HG02571 (cell line): ENCODE data around the gene DNAJC28.
"Not testable (repeated sequence)": the region's sequence is repeated elsewhere in the genome, so short reads cannot be mapped to it uniquely, and the experiment has no call there.

Experiments used
- ATAC-seq: cut with Tn5 transposase; IDR thresholded peaks from one replicate; pipeline ENCODE4 v1.9.1; 2021; ENCODE audit warnings: mild to moderate bottlenecking, moderate library complexity; ENCODE audit not compliant: unreplicated experiment

The DNAJC28 gene

GRCh38 chr21:33491373-33492102, at the start of gene DNAJC28:
Gene DNAJC28 (minus strand): TSS chr21:33491716. CDS start chr21:33489393, 2,323 bp downstream.
- ATAC-seq, result peak; percentile 96

- ATAC-seq, result no peak
Observed at GRCh38 chr21:33541105-33541711, 49.7 kb upstream of the DNAJC28 start.

- no peak for ATAC-seq
Observed at GRCh38 chr21:33540711-33541104, 49.2 kb upstream of the DNAJC28 start.

- ATAC-seq, result no peak
Observed at GRCh38 chr21:33539616-33540015, 48.1 kb upstream of the DNAJC28 start.

GRCh38 chr21:33537212-33537611, 45.7 kb upstream of the DNAJC28 start:
- ATAC-seq, result no peak

- ATAC-seq, result no peak
Observed at GRCh38 chr21:33531007-33531406, 39.5 kb upstream of the DNAJC28 start.

- ATAC-seq, result no peak
Observed at GRCh38 chr21:33522953-33523349, 31.4 kb upstream of the DNAJC28 start.

GRCh38 chr21:33522297-33522952, 30.9 kb upstream of the DNAJC28 start:
- ATAC-seq, result no peak

GRCh38 chr21:33518899-33519298, 27.4 kb upstream of the DNAJC28 start:
- ATAC-seq, result no peak

GRCh38 chr21:33514229-33514628, 22.7 kb upstream of the DNAJC28 start:
- no peak for ATAC-seq

GRCh38 chr21:33512481-33512880, 21.0 kb upstream of the DNAJC28 start:
- ATAC-seq, result no peak

GRCh38 chr21:33511639-33512038, 20.1 kb upstream of the DNAJC28 start:
- no peak for ATAC-seq

- no peak for ATAC-seq
Observed at GRCh38 chr21:33510826-33511225, 19.3 kb upstream of the DNAJC28 start.

- not testable (repeated sequence) for ATAC-seq
Observed at GRCh38 chr21:33507003-33507402, 15.5 kb upstream of the DNAJC28 start.

GRCh38 chr21:33505833-33506232, 14.3 kb upstream of the DNAJC28 start:
- ATAC-seq, result no peak

- ATAC-seq, result no peak
Observed at GRCh38 chr21:33496345-33496744, 4.8 kb upstream of the DNAJC28 start.

- ATAC-seq, result no peak
Observed at GRCh38 chr21:33495743-33496142, 4.2 kb upstream of the DNAJC28 start.

- no peak for ATAC-seq
Observed at GRCh38 chr21:33493756-33494155, 2.2 kb upstream of the DNAJC28 start.

- ATAC-seq, result no peak
Observed at GRCh38 chr21:33492571-33492970, 1.1 kb upstream of the DNAJC28 start.

- no peak for ATAC-seq
Observed at GRCh38 chr21:33490991-33491372, 534 bp downstream of the DNAJC28 start.

- no peak for ATAC-seq
Observed at GRCh38 chr21:33488936-33489335, 2.6 kb downstream of the DNAJC28 start.

GRCh38 chr21:33487996-33488395, 3.5 kb downstream of the DNAJC28 start:
- ATAC-seq, result no peak
